Measurements from ENCODE around the gene PRMT5.

The PRMT5 gene

DNA sequence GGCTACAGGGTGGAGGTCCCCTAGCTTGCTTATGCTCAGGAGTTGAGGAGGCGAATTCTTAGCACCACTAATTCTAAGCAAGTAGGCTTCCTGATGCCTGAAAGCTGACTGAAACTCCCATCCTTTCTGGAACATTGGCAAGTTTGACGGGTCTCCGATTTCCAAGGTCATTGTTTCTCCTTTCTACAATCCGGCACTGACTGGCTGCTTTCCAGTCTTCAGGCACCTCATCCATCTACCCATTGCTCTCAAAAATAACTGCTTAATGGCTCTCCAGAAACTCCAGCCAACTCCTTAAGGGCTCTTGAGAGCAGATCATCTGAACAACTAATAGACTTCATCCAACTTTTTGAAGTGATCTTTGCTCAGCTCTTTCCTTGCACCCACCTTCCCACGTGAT lies 32.8 kb downstream of the PRMT5 start:
- no peak for DNase-seq

DNA sequence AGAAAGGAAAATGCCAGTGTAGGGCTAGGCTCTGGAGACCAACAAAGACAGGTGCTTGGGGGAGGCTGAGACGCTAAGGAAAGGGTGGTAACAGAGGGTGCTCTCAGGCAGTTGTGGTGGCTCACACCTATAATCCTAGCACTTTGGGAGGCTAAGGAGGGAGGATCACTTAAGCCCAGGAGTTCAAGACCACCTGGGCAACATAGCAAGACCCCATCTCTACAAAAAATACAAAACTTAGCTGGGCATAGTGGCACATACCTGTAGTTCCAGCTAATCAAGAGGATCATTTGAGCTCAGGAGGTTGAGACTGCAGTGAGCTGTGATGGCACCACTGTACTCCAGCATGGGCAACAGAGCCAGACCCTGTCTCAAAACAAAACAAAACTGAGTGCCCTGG lies 33.8 kb downstream of the PRMT5 start:
- DNase-seq, result no peak

DNA sequence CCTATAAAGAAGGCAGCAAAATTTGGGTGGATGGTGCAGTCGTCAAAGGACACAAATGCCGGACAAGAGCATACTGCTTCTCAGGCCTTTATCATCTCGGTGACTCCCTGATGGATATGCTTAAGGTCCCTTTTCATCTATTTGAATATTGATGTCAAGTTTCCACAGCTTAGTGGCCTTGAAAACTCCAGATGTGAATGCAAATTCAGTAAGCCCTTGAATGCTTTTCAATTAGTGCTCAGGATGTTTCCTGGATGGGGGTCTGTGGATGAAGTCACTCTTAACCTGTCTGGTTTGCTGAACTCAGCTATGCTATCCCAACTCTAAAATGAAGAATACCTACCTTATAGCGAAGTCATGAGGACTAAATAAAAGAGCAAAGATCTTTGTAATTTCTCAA lies 35.5 kb downstream of the PRMT5 start:
- no peak for DNase-seq

DNA sequence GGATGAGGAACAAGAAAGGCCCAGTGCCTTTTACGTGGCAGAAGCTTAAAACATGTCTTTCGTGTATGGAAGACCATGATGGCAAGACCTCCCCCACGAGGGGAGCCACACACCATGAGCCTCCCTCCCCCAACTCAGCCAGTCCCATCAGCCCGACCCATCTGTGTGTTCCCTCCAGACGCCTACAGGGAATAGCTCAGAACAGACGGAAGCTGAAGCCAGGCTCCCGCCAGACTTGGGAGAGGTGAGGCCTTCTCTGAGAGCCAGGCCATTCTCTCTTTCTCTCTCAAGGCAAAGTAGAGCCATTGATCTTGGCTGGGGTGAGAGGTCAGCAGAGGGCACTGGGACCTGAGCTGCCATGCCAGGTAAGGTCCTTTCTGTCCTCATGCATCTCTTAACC lies 36.7 kb downstream of the PRMT5 start:
- DNase-seq, result peak; percentile 26

DNA sequence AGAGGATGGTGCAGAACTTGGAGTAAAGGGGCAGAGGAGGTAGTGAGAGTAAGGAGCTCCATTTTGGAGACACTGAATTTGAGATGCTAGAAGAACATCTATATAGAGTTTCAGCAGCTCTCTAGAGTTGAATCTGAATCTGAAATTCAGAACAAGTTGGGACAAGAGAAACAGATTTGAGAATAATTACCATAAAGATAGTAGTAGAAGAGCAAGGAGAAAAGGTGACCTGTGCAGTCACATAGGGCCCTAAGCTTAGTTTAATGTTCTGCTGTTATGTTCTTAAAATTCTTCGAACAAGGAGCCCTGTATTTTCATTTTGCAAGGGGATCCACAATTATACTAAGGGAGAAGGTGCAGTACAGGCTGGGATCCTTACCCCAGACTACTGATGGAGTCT lies 38.8 kb downstream of the PRMT5 start:
- DNase-seq, result peak; percentile 73

DNA sequence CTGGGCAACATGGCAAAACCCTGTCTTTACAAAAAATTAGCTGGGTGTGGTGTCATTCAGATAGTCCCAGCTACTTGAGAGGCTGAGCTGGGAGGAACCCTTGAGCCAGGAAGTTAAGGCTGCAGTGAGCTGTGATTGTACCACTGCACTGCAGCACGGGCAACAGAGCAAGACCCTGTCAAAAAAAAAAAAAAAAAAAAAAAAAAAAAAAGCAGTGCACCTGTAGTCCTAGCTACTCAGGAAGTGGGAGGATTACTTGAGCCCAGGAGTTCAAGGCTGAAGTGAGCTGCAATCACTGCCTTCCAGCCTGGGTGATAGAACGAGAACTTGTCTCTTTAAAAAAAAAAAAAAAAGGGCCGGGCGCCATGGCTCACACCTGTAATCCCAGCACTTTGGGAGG lies 40.5 kb downstream of the PRMT5 start:
- no peak for DNase-seq

DNA sequence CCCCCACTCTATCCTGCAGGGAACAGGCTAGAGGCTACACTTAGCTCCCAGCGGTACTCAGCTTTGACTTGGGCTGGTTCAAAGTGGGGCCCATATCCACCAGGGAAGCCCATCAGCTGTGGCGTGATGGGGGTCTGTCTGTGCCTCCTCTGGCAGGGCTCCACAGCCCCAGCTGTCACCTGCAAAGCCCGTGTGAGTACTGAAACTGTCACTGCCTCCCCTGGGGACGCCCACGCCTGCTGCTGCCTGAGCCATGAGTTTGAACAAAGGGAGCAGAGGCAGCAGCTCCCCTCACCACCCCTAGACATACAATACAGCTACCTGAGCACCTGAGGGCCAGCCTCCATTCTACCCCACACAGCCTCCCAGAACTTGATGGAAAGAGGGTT lies 41.2 kb downstream of the PRMT5 start:
- DNase-seq, result peak; percentile 81

DNA sequence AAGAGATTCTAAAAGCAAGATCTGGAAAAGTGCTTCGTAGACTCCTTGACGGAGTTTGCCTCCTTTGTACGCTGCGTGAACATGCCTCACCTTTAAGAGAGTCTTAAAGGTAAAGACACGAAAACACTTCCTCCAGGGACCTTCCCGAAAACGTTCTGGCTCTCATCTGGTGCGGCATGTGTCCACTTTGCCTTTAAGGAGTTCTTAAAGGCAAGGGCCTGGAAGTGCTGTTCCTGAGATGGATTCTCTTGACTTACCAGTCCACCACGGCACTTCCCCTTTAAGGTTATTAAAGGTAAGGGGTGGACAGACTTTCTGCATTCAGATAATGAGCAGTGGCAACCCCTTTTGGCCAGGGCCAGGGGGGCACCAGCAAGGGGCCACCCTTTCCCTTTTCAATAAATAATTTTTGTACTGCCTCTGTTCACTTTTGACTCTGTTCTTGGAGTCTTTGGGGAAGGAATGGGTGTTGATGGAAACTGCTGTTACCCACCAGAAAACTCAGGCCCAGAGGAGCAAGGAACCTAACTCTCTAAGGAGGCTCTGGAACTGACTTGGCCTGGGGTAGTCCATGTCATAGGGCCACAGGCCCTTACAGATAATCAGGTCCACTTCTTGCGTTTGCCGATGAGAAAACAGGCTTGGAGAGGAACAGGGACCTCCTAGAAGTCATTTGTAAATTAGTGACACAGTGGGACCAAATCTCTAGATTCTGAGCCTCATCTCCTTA lies 41.8 kb downstream of the PRMT5 start:
- DNase-seq, result no peak

DNA sequence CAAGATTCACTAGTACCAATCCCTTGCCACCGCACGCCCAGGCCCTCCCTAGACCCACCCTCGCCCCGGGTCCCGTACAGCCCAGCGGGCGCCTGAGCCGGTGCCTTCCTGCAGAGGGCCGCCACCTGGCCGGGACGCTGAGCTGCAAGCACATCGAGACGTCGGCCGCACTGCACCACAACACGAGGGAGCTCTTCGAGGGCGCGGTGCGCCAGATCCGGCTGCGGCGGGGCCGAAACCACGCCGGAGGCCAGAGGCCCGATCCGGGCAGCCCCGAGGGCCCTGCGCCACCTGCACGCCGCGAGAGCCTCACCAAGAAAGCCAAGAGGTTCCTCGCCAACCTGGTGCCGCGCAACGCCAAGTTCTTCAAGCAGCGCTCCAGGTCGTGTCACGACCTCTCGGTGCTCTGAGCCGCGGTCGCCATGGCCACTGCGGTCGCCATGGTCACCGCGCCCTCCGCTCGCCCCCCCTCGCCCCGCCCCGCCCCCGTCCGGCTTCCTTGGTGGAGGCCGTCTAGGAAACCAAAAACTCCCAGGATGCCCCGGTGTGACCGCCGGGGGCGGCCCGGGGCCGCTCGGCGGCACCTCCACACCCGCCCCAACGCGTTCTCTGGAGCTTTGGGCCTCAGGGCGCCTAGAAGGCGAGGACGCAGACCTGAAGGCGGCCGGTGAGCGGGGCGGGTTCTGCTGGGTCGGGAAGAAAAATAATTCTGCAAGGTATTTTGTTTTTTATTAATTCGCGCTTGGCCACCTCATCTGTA lies 42.5 kb downstream of the PRMT5 start:
- no peak for DNase-seq

DNA sequence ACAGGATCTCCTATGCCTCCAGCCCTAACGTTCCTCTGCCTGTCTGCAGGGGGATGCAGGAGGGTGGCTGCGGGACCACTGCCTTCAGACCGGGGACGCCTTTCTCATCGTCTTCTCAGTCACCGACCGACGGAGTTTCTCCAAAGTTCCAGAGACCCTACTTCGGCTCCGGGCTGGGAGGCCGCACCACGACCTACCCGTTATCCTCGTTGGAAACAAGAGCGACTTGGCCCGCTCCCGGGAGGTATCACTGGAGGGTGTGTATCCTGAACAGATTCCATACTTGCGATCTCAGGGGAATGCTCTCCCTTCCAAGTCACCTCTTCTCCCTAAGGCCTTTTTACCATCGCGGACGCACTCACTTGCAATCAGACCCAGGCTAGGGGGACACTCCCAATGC lies 43.2 kb downstream of the PRMT5 start:
- no peak for DNase-seq

DNA sequence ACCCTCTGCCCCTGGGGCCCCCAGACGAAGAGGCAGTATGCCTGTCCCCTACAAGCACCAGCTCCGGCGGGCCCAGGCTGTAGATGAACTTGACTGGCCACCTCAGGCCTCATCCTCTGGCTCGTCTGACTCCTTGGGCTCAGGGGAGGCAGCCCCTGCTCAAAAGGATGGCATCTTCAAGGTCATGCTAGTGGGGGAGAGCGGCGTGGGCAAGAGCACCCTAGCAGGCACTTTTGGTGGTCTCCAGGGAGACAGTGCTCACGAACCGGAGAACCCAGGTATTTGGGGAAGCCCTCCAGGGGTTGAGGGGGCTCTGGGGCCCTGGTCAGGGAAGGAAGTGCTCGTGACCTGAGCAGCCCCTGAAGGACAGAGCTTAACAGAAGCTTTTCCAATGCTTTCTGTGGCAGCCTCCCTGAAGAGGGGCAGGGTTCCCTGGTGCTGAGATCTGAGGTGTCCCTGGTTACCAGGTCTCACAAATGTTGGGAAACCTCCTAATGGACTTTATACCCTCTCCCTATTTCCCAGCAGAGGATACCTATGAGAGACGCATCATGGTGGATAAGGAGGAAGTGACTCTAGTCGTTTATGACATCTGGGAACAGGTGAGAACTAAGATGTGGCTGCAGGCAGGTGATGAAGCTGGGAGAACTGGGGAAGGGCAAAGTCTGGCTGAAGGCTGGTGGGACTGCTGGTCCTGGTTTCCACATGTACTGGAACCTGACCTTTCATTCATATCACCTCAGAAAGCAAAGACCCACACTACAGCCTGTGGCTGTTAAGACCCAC lies 44.2 kb downstream of the PRMT5 start:
- no peak for DNase-seq

DNA sequence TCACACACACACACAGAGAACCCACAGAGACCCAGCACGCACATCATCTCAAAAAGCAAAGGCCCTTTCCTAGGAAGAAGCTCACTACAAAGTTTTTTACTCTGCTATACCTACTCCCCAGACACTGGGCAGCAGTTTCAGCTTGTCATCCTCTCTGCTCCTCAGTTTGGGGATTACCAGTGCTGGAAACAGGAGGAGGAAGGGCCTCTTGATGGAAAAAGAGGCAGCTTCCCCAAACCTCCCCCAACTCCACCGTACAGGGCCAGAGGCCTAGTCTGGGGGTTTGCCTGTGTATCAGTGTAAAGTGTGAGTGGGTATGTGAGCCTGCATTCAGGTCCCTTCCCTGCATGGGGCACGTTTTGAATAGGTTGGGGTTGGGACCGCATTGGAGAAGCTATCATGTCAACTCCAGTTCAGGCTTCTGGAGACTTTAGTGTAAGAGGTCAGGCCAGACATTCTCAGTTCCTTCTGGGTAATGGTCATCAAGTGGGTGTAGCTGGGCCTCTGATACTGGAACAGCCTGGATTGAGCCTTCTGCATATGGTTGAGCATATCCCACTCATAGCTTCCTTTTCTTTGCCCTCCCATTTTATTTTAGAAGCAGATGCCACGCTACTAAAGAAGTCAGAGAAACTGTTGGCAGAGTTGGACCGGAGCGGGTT lies 45.0 kb downstream of the PRMT5 start:
- no peak for DNase-seq

DNA sequence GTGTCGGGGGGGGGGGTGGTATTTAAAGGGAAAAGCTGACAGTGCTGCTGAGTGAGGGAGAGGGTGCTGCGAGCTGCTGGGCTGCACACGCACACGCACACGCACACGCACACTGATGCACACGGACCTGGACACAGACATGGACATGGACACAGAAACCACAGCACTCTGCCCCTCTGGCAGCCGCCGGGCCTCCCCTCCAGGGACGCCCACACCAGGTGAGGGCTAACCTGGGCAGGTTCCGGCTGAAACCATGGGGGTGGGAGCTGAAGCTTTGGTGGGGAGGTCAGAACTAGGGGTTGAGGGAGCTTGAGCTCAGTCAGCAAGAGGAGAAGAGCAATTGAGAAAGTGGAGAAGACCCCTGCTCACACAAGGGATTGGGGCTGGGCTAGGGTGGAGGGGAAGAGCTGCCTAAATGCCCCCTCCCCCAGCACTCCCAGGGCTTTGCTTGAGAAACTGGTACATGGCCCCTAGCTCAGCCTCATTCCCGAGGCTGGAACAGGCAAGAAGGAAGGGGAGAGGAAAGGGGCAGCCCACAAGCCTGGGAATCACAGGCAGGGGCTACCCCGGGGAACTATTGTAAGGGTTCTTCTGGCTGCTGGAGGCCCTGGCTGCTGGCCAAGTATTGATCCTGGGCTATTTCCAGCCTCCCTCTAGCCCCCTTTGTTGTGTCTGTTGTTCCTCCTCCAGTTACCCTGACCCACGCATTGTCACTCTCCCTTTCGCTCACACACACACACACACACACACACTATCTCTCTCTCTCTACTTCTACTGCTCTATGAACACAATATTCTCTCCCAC lies 45.8 kb downstream of the PRMT5 start, which contains the start of gene REM2:
TSS of gene REM2 (plus strand) at position 50 of the 804 bp plus-strand sequence. CDS start at position 116, 66 bp downstream.
- no peak for DNase-seq

DNA sequence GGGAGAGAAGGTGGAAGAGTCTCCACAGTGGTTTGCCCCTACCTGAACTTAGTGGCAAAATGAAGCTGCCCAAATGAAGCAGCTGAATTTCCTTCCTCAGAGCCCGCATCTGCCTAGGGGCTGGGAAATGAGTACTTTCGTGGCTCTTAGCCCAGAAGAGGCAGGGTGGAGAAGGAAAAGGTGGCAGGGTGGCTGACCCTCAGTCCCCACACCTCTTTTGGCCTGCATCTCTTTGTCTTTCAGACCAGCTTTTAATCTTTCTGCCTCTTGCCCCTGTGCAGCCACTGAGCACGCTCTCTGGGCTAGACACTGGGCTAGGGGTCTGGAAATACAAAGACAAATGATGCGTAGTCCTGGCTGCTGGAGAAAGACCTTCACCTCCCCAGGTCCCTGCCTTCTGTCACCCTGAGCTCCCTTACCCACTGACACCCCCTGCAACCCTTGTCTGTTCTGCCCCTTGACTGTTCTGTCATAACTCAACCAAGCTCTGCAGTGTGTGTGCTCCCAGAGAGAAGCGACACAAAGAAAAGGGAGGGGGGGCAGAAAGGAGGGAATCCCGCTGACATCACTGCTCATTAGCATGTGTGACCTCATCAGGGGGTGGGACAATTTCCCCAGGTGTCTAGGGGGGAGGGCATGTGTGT lies 46.5 kb downstream of the PRMT5 start:
- DNase-seq, result peak; percentile 83

DNA sequence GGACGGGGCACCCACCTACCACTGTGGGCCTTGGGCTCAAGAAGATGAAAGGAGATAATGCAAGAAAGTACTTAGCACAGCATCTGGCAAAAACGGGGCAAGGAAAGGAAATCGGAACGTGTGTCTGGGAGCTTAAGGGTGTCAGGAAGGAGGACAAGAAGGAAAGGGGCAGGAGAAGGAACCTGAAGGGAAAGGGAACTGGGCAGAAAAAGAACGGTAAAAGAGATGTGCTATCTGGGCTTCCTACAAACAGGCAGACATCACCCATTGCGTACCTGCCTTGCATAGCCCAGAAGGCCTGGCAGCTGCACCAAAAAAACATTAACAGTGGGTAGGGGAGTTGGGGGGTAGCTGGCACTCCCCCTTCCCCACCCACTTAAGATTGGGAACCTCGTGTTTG lies 47.1 kb downstream of the PRMT5 start:
- no peak for DNase-seq

DNA sequence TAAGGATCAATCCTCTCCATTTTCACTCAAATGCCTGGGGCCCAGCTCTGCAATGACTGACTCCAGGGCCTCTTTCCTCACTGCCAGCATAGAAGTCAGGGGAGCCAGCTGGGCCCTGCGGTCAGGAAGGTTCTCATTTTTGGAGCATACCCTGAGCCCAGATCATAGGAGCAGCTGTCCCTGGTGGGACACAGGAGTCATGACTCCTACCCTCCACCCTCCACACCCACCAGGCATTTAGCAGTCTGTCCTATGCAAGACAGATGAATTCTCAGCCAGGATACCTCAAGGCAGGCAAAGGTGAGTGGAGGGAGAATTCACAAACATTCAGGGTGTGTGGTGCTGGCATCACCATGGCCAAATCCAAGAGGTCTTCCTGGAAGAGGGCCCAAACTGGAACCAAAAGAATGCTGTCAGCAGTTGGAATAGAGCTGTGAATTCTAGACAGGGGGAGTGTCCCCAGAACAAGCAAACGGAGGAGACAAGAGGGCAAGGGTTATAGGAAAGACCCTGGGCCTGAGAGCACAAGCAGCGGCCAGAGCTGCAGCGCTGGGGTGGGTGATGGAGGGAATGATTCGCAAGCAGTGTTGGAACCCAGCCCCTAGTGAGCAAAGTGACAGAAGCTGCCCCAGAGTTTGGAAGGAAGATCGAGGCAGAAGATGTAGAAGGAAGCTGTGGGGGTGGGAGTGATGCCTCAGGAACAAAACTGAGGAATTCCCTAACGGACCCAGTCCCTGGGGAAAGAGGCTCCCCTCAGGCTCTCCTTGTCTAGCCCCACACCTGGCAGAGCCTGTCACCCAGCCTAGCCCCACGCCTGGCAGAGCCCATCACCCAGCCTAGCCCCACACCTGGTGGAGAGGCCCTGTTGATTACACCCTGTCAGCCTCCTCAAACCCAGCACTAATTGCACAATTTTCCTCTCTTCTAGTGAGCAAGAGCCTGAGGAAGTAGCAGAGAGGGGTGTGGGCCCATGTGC lies 50.6 kb downstream of the PRMT5 start:
- no peak for DNase-seq

DNA sequence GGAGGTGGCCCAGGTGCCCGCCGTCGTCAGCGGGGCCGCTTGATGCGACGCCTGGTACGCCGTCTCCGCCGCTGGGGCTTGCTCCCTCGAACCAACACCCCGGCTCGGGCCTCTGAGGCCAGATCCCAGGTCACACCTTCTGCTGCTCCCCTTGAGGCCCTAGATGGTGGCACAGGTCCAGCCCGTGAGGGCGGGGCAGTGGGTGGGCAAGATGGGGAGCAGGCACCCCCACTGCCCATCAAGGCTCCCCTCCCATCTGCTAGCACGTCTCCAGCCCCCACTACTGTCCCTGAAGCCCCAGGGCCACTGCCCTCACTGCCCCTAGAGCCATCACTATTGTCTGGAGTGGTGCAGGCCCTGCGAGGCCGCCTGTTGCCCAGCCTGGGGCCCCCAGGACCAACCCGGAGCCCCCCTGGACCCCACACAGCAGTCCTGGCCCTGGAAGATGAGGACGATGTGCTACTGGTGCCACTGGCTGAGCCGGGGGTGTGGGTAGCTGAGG lies 52.1 kb downstream of the PRMT5 start:
- no peak for DNase-seq

DNA sequence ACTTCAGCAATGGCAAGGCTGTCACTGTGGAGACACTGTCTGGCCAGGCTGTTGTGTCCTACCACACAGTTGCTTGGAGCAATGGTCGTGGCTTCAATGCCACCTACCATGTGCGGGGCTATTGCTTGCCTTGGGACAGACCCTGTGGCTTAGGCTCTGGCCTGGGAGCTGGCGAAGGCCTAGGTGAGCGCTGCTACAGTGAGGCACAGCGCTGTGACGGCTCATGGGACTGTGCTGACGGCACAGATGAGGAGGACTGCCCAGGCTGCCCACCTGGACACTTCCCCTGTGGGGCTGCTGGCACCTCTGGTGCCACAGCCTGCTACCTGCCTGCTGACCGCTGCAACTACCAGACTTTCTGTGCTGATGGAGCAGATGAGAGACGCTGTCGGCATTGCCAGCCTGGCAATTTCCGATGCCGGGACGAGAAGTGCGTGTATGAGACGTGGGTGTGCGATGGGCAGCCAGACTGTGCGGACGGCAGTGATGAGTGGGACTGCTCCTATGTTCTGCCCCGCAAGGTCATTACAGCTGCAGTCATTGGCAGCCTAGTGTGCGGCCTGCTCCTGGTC lies 53.3 kb downstream of the PRMT5 start:
- DNase-seq, result no peak

DNA sequence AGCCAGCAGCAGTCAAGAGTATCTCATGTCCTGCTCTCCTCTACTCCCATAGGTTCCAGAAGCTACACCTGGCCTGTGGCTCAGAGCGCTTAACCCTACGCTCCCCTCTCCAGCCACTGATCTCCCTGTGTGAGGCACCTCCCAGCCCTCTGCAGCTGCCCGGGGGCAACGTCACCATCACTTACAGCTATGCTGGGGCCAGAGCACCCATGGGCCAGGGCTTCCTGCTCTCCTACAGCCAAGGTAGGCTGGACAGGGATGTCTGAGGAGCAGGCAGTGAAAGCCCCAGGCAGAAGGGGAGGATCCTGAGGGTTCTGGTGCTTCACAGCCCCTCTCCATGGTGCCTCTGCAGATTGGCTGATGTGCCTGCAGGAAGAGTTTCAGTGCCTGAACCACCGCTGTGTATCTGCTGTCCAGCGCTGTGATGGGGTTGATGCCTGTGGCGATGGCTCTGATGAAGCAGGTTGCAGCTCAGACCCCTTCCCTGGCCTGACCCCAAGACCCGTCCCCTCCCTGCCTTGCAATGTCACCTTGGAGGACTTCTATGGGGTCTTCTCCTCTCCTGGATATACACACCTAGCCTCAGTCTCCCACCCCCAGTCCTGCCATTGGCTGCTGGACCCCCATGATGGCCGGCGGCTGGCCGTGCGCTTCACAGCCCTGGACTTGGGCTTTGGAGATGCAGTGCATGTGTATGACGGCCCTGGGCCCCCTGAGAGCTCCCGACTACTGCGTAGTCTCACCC lies 54.0 kb downstream of the PRMT5 start:
- no peak for DNase-seq
